OCI-LY1 (cell line): ENCODE data around the gene ELL2.

Experiments used
- H2AFZ ChIP-seq: fragments of 200-600 bp; sonication (generic), shearing (Covaris generic); 2 replicates; pipeline ENCODE4 v1.6.0; 2014; ENCODE audit warnings: antibody characterized with exemption, mild to moderate bottlenecking, low read length
- H3F3A ChIP-seq: fragments of 200-600 bp; sonication (generic), shearing (Covaris generic); 2 replicates; pipeline ENCODE4 v1.6.0; 2014; ENCODE audit warnings: mild to moderate bottlenecking, antibody characterized with exemption, low read length, moderate library complexity; ENCODE audit not compliant: insufficient read depth
- H3K27ac ChIP-seq: fragments of 200-600 bp; sonication (generic); 2 replicates; pipeline ENCODE4 v1.5.1; 2014; ENCODE audit warnings: low read length, mixed run types, mild to moderate bottlenecking, low read depth; ENCODE audit not compliant: poor library complexity, severe bottlenecking
- H3K27me3 ChIP-seq: fragments of 200-600 bp; sonication (generic); 2 replicates; pipeline ENCODE4 v1.6.0; 2014; ENCODE audit warnings: antibody characterized with exemption, mild to moderate bottlenecking, low read length, moderate library complexity; ENCODE audit not compliant: insufficient read depth
- H3K36me3 ChIP-seq: fragments of 200-600 bp; sonication (generic); 2 replicates; pipeline ENCODE4 v1.6.1; 2014; ENCODE audit warnings: mild to moderate bottlenecking, antibody characterized with exemption, low read length, moderate library complexity, mixed read lengths; ENCODE audit not compliant: insufficient read depth
- H3K4me1 ChIP-seq: fragments of 200-600 bp; sonication (generic); 2 replicates; pipeline ENCODE4 v1.5.1; 2014; ENCODE audit warnings: mild to moderate bottlenecking, low read length, moderate library complexity; ENCODE audit not compliant: insufficient read depth, severe bottlenecking
- H3K4me2 ChIP-seq: fragments of 200-600 bp; sonication (generic), shearing (Covaris generic); 2 replicates; pipeline ENCODE4 v1.6.1; 2014; ENCODE audit warnings: low read length
- H3K4me3 ChIP-seq: fragments of 200-600 bp; sonication (generic); 2 replicates; pipeline ENCODE4 v1.5.1; 2014; ENCODE audit warnings: low read length, low read depth, mild to moderate bottlenecking, mixed read lengths; ENCODE audit not compliant: poor library complexity, severe bottlenecking
- H3K79me2 ChIP-seq: fragments of 200-600 bp; shearing (Covaris generic); 2 replicates; pipeline ENCODE4 v1.6.1; 2016; ENCODE audit warnings: mixed run types, low read length, mixed read lengths; ENCODE audit not compliant: insufficient read depth
- H3K9ac ChIP-seq: fragments of 200-600 bp; sonication (generic), shearing (Covaris generic); 2 replicates; pipeline ENCODE4 v1.6.1; 2014; ENCODE audit warnings: mild to moderate bottlenecking, low read length, mixed read lengths
- H3K9me2 ChIP-seq: fragments of 200-600 bp; sonication (generic), shearing (Covaris generic); 2 replicates; pipeline ENCODE4 v1.6.1; 2014; ENCODE audit warnings: low read depth, mild to moderate bottlenecking, low read length, mixed read lengths
- H3K9me3 ChIP-seq: fragments of 200-600 bp; shearing (Covaris generic); 2 replicates; pipeline ENCODE4 v1.6.1; 2014; ENCODE audit warnings: low read length, mixed read lengths
- H4K20me1 ChIP-seq: fragments of 200-600 bp; sonication (generic), shearing (Covaris generic); 2 replicates; pipeline ENCODE4 v1.6.0; 2016; ENCODE audit warnings: mild to moderate bottlenecking, low read length; ENCODE audit not compliant: insufficient read depth
- EZH2 ChIP-seq: fragments of 200-600 bp; sonication (generic), shearing (Covaris generic); IDR thresholded peaks from 2 replicates; pipeline ENCODE4 v1.8.0; 2017; ENCODE audit warnings: borderline replicate concordance, mixed run types, mild to moderate bottlenecking, antibody characterized with exemption, low read length, moderate library complexity, mixed read lengths
- TF ChIP-seq, protein P1 (sequence below): fragments of 200-600 bp; sonication (generic), shearing (Covaris generic); IDR thresholded peaks from 2 replicates; pipeline ENCODE4 v1.5.1; 2017; ENCODE audit warnings: mild to moderate bottlenecking, antibody characterized with exemption, low read length, moderate library complexity, mixed read lengths

The ELL2 gene

GRCh38 chr5:96007051-96007450 is 45.4 kb upstream of the ELL2 start:
- Histone ChIP-seq H2AFZ (no peak overlapping the region), H3K27me3 (no peaks in the 10 kb centered on the region), H3K4me3 (no peak overlapping the region), H3K4me2 (no peak overlapping the region), H4K20me1 (no peaks in the 10 kb centered on the region), H3F3A (no peaks in the 10 kb centered on the region), H3K9me2 (no peaks in the 10 kb centered on the region), H3K36me3 (no peaks in the 10 kb centered on the region), H3K4me1 (no peaks in the 10 kb centered on the region), H3K79me2 (no peaks in the 10 kb centered on the region), H3K9me3 (no peaks in the 10 kb centered on the region), H3K27ac (no peak overlapping the region), H3K9ac (no peak overlapping the region)
- TF ChIP-seq, protein P1, sequence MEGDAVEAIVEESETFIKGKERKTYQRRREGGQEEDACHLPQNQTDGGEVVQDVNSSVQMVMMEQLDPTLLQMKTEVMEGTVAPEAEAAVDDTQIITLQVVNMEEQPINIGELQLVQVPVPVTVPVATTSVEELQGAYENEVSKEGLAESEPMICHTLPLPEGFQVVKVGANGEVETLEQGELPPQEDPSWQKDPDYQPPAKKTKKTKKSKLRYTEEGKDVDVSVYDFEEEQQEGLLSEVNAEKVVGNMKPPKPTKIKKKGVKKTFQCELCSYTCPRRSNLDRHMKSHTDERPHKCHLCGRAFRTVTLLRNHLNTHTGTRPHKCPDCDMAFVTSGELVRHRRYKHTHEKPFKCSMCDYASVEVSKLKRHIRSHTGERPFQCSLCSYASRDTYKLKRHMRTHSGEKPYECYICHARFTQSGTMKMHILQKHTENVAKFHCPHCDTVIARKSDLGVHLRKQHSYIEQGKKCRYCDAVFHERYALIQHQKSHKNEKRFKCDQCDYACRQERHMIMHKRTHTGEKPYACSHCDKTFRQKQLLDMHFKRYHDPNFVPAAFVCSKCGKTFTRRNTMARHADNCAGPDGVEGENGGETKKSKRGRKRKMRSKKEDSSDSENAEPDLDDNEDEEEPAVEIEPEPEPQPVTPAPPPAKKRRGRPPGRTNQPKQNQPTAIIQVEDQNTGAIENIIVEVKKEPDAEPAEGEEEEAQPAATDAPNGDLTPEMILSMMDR: no peak
- TF ChIP-seq EZH2: no peak

DNA sequence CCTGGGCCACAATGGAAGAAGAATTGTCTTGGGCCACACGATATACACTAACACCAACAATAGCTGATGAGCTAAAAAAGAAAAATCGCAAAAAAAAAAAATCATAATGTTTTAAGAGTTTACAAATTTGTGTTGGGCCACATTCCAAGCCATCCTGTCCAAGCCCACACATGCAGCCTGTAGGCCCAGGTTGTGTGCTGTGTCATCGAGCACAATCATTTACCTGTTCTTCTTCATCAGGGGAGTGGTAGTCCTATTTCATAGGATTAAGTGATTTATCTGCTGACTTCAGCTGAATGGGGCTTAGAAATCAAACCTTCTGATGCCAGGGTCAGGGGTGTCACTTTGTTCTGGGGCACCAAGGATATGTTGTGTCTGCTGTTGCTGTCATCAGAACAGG is 44.6 kb upstream of the ELL2 start:
- Histone ChIP-seq H3K27me3 (no peaks in the 10 kb centered on the region), H3K9me3 (no peaks in the 10 kb centered on the region), H3K79me2 (no peaks in the 10 kb centered on the region), H3K4me1 (no peaks in the 10 kb centered on the region), H4K20me1 (no peaks in the 10 kb centered on the region), H3K9ac (no peak overlapping the region), H3F3A (no peaks in the 10 kb centered on the region), H3K9me2 (no peaks in the 10 kb centered on the region), H3K27ac (no peak overlapping the region), H3K4me3 (no peak overlapping the region), H3K4me2 (no peak overlapping the region), H2AFZ (no peak overlapping the region), H3K36me3 (no peaks in the 10 kb centered on the region)
- no peak for TF ChIP-seq EZH2
- TF ChIP-seq, protein P1: no peak

- TF ChIP-seq, protein P1: no peak
- TF ChIP-seq EZH2: no peak
- Histone ChIP-seq H4K20me1 (no peaks in the 10 kb centered on the region), H3K4me1 (no peaks in the 10 kb centered on the region), H3K27ac (no peak overlapping the region), H3K4me3 (no peak overlapping the region), H3K9me3 (no peaks in the 10 kb centered on the region), H3F3A (no peaks in the 10 kb centered on the region), H3K79me2 (no peaks in the 10 kb centered on the region), H3K4me2 (no peak overlapping the region), H3K9ac (no peak overlapping the region), H3K27me3 (no peaks in the 10 kb centered on the region), H3K36me3 (no peaks in the 10 kb centered on the region), H2AFZ (no peak overlapping the region), H3K9me2 (no peaks in the 10 kb centered on the region)
These were observed 43.1 kb upstream of the ELL2 start for GRCh38 chr5:96004754-96005153.
